Mucosa of rectum (tissue), 2 donors: ENCODE data around the gene ALPK1.
A peak's percentile ranks its signal among the peaks of the same experiment; 100 is the strongest.
"Not testable (repeated sequence)": the region's sequence is repeated elsewhere in the genome, so short reads cannot be mapped to it uniquely, and the experiment has no call there.

ENCODE experiments used
- H3K27ac ChIP-seq, 2 donors: one replicate each; pipeline ENCODE4 v1.7.0; 2013; ENCODE audit warnings: inconsistent platforms in 2 of 2, low read depth in 2 of 2, low read length in 2 of 2
- H3K27me3 ChIP-seq, 2 donors: one replicate each; pipeline ENCODE4 v1.7.0; 2013; ENCODE audit warnings: low read length in 2 of 2; ENCODE audit not compliant: control insufficient read depth in 2 of 2, insufficient read depth in 2 of 2
- H3K36me3 ChIP-seq, 2 donors: one replicate each; pipeline ENCODE4 v1.7.0; 2013; ENCODE audit warnings: low read length in 2 of 2; ENCODE audit not compliant: control insufficient read depth in 2 of 2, insufficient read depth in 2 of 2
- H3K4me1 ChIP-seq, 2 donors: one replicate each; pipeline ENCODE4 v1.7.0; 2013; ENCODE audit warnings: low read length in 2 of 2, mild to moderate bottlenecking in 1 of 2; ENCODE audit not compliant: control insufficient read depth in 2 of 2, insufficient read depth in 2 of 2
- H3K4me3 ChIP-seq, 2 donors: one replicate each; pipeline ENCODE4 v1.7.0; 2013; ENCODE audit warnings: low read length in 2 of 2
- H3K9ac ChIP-seq, 2 donors: one replicate each; pipeline ENCODE4 v1.7.0; 2013; ENCODE audit warnings: low read length in 2 of 2, low read depth in 1 of 2, mild to moderate bottlenecking in 1 of 2
- H3K9me3 ChIP-seq, 2 donors: one replicate each; pipeline ENCODE4 v1.7.0; 2013; ENCODE audit warnings: low read length in 2 of 2; ENCODE audit not compliant: control insufficient read depth in 2 of 2
- donor health status: healthy.
- donor health status: Normal muscosa, but diverticular disease.

Gene ALPK1

DNA sequence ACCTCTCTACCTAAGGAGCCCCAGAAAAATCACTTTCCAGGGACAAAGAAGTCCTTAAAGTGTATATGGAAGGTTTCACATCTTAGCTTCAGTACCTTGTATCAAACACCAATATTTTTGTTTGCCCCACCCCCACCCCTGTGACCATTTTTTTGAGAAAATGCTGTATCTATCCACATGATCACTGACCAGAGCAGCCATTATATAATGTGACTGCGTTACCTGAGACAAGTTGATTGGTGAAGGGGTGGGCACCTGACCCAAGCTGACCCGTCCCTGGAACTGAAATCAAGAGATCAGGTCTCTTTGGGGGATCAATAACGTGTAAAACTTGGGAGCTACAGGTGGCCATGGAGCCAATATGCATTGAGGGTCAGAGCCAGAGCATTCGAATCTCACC lies 22.2 kb upstream of the ALPK1 start:
- Histone ChIP-seq H3K27me3 (no peaks in the 10 kb centered on the region), H3K9ac (no peak overlapping the region), H3K36me3 (peaks cover 5 to 21% of the 10 kb centered on the region in 2 donors), H3K4me1 (no peaks in the 10 kb centered on the region), H3K27ac (no peak overlapping the region), H3K9me3 (no peaks in the 10 kb centered on the region), H3K4me3 (no peak overlapping the region)

DNA sequence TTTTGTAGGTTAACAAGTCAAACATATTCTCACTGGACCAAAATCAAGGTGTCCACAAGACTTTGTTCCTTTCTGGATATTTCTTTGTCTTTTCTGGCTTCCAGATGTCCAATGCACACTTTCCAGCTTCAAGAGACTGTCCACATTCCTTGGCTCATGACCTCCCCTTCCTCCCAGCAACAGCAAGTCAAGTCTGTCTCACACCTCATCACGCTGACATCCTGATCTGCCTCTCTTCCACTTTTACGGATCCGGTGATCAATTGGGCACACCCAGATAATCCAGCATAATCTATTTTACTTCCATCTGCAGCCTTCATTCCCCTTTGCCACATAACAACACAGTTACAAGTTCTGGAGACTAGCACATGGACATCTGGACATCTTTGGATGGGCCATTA lies 21.1 kb upstream of the ALPK1 start:
- Histone ChIP-seq H3K9ac (no peak overlapping the region), H3K27me3 (no peaks in the 10 kb centered on the region), H3K27ac (no peak overlapping the region), H3K4me3 (no peak overlapping the region), H3K36me3 (peaks cover 5 to 21% of the 10 kb centered on the region in 2 donors), H3K9me3 (no peaks in the 10 kb centered on the region), H3K4me1 (no peaks in the 10 kb centered on the region)

- no peak overlapping the region for H3K27ac ChIP-seq
- no peaks in the 10 kb centered on the region for H3K27me3 ChIP-seq
- no peak overlapping the region for H3K4me3 ChIP-seq
Observed at GRCh38 chr4:112277220-112277619, 19.9 kb upstream of the ALPK1 start.

GRCh38 chr4:112277705-112278448 lies 19.3 kb upstream of the ALPK1 start:
- no peak overlapping the region for H3K9ac ChIP-seq
- H3K27ac ChIP-seq = no peak overlapping the region
- peaks cover 5 to 18% of the 10 kb centered on the region in 2 donors for H3K36me3 ChIP-seq
- H3K27me3 ChIP-seq = no peaks in the 10 kb centered on the region
- H3K4me1 ChIP-seq = peaks cover 0 to 3% of the 10 kb centered on the region in 2 donors
- H3K9me3 ChIP-seq = no peaks in the 10 kb centered on the region
- no peak overlapping the region for H3K4me3 ChIP-seq

More at GRCh38 chr4:112277220-112277619, 19.9 kb upstream of the ALPK1 start:
- Histone ChIP-seq H3K4me1 (peaks cover 0 to 3% of the 10 kb centered on the region in 2 donors), H3K9ac (no peak overlapping the region), H3K9me3 (no peaks in the 10 kb centered on the region), H3K36me3 (peaks cover 5 to 20% of the 10 kb centered on the region in 2 donors)

DNA sequence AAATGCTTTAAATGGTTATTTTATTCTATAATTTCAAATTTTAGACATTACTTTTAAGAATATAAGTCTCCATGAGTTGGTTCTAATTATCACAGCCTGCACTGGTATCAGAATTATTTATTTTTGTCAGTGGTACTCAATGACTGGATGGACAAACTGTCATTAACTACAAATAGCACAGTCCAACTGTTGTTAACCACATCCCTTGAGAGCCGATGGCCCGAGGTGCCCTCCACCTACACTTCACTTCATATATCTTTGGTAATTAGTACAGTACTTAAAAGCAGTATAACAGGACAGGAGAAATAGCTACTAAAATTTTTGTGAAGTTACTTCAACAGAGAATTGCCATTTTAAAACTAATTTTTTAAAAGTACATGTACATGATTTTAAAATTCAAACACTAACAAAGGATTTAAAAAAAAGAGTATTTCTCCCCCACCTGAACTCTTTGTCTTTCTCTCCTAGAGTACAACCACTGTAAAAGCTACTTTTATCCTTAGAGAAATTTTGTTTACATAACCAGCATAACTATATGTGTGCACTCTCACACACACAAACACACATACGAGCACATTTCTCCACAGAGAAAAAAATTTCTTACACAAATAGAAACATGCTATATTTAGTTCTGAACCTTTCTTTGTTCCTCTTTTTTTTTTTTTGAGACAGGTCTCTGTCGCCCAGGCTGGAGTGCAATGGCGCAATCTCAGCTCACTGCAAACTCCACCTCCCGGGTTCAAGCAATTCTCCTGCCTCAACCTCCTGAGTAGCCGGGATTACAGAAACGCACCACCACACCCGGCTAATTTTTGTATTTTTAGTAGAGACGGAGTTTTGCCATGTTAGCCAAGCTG lies 17.9 kb upstream of the ALPK1 start:
- Histone ChIP-seq H3K9ac (no peak overlapping the region), H3K27me3 (no peaks in the 10 kb centered on the region), H3K27ac (no peak overlapping the region), H3K4me1 (peaks cover 6 to 7% of the 10 kb centered on the region in 2 donors), H3K36me3 (peaks cover 5 to 18% of the 10 kb centered on the region in 2 donors), H3K4me3 (no peak overlapping the region), H3K9me3 (no peaks in the 10 kb centered on the region)

DNA sequence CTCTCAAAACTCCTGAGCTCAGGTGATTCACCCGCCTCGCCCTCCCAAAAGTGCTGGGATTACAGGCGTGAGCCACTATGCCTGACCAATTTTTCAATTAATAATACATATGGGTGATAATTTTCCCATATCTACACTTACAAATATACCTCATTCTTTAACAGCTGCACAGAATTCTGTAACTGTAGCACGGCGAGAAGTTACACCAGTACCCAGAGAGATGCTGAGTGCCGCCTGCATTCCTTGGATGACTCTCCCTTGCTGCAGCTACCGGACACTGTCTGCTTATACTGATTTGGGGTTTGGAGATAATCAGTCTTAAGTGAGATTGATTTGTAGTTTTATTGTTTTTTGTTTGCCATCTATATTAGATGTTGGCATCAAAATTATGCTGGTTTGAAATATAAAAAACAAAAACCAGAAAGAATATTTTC lies 17.3 kb upstream of the ALPK1 start:
- peaks cover 5 to 18% of the 10 kb centered on the region in 2 donors for H3K36me3 ChIP-seq
- no peak overlapping the region for H3K4me3 ChIP-seq
- no peaks in the 10 kb centered on the region for H3K27me3 ChIP-seq
- no peak overlapping the region for H3K27ac ChIP-seq
- H3K4me1 ChIP-seq = peaks cover 8 to 10% of the 10 kb centered on the region in 2 donors
- H3K9ac ChIP-seq = no peak overlapping the region
- H3K9me3 ChIP-seq = no peaks in the 10 kb centered on the region

GRCh38 chr4:112280386-112281056 lies 16.6 kb upstream of the ALPK1 start:
- Histone ChIP-seq H3K36me3 (peaks cover 5 to 16% of the 10 kb centered on the region in 2 donors), H3K4me1 (peaks cover 8 to 11% of the 10 kb centered on the region in 2 donors), H3K4me3 (no peak overlapping the region), H3K9me3 (no peaks in the 10 kb centered on the region), H3K27ac (no peak overlapping the region), H3K9ac (no peak overlapping the region), H3K27me3 (no peaks in the 10 kb centered on the region)

DNA sequence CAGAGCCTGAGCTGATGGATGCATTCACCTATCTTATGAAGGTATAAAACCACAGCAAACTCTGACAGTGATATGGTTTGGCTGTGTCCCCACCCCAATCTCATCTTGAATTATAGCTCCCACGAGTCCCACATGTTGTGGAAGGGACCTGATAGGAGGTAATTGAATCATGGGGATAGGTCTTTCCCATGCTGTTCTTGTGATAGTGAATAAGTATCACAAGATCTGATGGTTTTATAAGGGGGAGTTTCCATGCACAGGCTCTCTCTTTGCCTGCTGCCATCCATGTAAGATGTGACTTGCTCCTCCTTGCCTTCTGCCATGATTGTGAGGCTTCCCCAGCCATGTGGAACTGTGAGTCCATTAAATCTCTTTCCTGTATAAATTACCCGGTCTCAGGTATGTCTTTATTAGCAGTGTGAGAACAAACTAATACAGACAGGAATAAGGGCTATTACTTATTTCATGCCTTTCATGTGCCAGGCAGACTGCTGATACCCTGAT lies 15.2 kb upstream of the ALPK1 start:
- not testable (repeated sequence) for H3K9ac ChIP-seq, H3K4me3 ChIP-seq, H3K27me3 ChIP-seq, H3K27ac ChIP-seq, H3K9me3 ChIP-seq
- Histone ChIP-seq H3K36me3 (peaks cover 0 to 11% of the 10 kb centered on the region in 2 donors), H3K4me1 (peaks cover 10 to 14% of the 10 kb centered on the region in 2 donors)

DNA sequence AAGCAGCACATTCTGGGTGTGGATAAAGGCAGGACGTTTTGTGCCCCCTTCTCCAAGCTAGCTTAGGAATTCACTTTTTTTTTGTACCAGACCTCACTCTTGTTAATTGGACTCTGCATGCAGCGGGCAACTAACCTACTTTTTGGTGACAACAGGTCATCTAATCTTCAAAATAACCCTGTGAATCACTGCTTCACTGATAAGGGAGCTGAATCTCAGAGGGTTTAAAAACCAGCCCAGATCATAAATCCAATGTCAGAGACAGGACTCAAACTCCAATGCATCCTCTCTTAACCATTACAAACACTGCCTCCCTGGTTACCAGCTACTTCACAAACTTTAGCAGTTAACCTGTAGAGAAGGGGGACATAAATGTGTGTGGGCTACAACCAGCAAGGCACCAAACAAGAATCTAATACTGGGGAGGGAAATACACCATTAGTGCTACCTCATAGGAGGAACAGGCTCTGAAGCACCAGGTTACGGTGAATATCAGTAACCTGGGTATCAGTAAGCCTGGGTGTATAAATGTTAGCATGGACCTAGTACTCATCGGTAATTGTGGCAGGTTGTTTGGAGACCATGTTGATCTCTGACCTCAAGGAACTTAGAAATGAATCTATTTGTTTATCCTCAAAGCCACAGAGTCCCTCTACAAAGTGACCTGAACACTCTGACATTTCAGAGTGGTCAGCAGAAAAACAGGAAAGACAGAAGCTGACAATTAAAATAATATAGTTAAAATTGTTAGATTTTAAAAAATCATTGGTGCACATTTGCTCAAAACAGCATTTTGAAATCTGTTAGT lies 14.1 kb upstream of the ALPK1 start:
- Histone ChIP-seq H3K4me1 (peaks cover 10 to 14% of the 10 kb centered on the region in 2 donors), H3K36me3 (peaks cover 0 to 2% of the 10 kb centered on the region in 2 donors), H3K4me3 (peak overlapping the region in 1 of 2 donors; percentile 91), H3K9ac (no peak overlapping the region), H3K27me3 (no peaks in the 10 kb centered on the region), H3K9me3 (no peaks in the 10 kb centered on the region), H3K27ac (no peak overlapping the region)
